ENCODE results near the gene UACA.

UACA gene

GRCh38 chr15:70799667-70800450 lies 36.5 kb upstream of the UACA start:
- peak; percentile 81 for ATAC-seq
- TF ChIP-seq ESRRG (CRISPR knock-in tag; IDR thresholded peaks at IDR 0.05): no peak
- no peak for TF ChIP-seq ZNF8 (CRISPR knock-in tag; IDR thresholded peaks at IDR 0.05)
- TF ChIP-seq ARNTL (CRISPR knock-in tag; IDR thresholded peaks at IDR 0.05; ENCODE audit: borderline replicate concordance, low read depth): no peak
- no peak for TF ChIP-seq CSDC2 (CRISPR knock-in tag; IDR thresholded peaks at IDR 0.05)
- no peak for TF ChIP-seq ZNF70 (CRISPR knock-in tag; IDR thresholded peaks at IDR 0.05)
- no peak for TF ChIP-seq GLIS3 (CRISPR knock-in tag; IDR thresholded peaks at IDR 0.05)
- no peak for TF ChIP-seq ZFP3 (CRISPR knock-in tag; IDR thresholded peaks at IDR 0.05)
- TF ChIP-seq TOX (CRISPR knock-in tag; IDR thresholded peaks at IDR 0.05; ENCODE audit: borderline replicate concordance): no peak
- TF ChIP-seq, protein P1, sequence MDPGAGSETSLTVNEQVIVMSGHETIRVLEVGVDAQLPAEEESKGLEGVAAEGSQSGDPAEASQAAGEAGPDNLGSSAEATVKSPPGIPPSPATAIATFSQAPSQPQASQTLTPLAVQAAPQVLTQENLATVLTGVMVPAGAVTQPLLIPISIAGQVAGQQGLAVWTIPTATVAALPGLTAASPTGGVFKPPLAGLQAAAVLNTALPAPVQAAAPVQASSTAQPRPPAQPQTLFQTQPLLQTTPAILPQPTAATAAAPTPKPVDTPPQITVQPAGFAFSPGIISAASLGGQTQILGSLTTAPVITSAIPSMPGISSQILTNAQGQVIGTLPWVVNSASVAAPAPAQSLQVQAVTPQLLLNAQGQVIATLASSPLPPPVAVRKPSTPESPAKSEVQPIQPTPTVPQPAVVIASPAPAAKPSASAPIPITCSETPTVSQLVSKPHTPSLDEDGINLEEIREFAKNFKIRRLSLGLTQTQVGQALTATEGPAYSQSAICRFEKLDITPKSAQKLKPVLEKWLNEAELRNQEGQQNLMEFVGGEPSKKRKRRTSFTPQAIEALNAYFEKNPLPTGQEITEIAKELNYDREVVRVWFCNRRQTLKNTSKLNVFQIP (CRISPR knock-in tag; IDR thresholded peaks at IDR 0.05; ENCODE audit: borderline replicate concordance, low read depth): no peak
- TF ChIP-seq CREB5 (CRISPR knock-in tag; IDR thresholded peaks at IDR 0.05; ENCODE audit: low read depth): no peak
- TF ChIP-seq SNAI2 (CRISPR knock-in tag; IDR thresholded peaks at IDR 0.05): no peak
- TF ChIP-seq BACH2 (CRISPR knock-in tag; IDR thresholded peaks at IDR 0.05; ENCODE audit: borderline replicate concordance): no peak
- no peak for TF ChIP-seq TCF4 (CRISPR knock-in tag; IDR thresholded peaks at IDR 0.05; ENCODE audit: borderline replicate concordance)
- TF ChIP-seq ZC3H10 (CRISPR knock-in tag; IDR thresholded peaks at IDR 0.05): no peak
- TF ChIP-seq CSRNP3 (CRISPR knock-in tag; IDR thresholded peaks at IDR 0.05): no peak
- no peak for TF ChIP-seq OSR1 (CRISPR knock-in tag; IDR thresholded peaks at IDR 0.05)
- no peak for TF ChIP-seq ZFP30 (CRISPR knock-in tag; IDR thresholded peaks at IDR 0.05)
- no peak for TF ChIP-seq ISL1 (CRISPR knock-in tag; IDR thresholded peaks at IDR 0.05)

DNA sequence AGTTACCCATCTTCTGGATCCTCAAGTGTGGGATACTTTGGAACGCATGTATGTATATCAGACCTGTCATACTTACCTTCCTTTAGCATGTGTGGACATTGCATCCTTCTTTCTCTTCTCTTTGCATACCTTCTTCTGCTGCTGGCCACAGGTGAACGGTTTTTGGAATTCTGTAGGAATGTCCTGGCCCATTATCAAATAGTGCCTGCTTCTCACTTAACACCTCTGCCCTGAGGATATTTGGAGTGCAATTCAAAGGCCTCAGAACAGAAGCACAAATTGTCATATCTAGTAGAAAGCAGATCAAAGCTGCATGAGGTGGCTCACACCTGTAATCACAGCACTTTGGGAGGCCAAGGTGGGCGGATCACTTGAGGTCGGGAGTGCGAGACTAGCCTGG lies 34.1 kb upstream of the UACA start:
- TF ChIP-seq ZFP3 (CRISPR knock-in tag; IDR thresholded peaks at IDR 0.05): no peak
- TF ChIP-seq ARNTL (CRISPR knock-in tag; IDR thresholded peaks at IDR 0.05; ENCODE audit: borderline replicate concordance, low read depth): no peak
- TF ChIP-seq ZNF565 (CRISPR knock-in tag; conservative IDR thresholded peaks at IDR 0.05; ENCODE audit: low read depth): no peak
- no peak for TF ChIP-seq CSRNP3 (CRISPR knock-in tag; IDR thresholded peaks at IDR 0.05)
- TF ChIP-seq SNAI2 (CRISPR knock-in tag; IDR thresholded peaks at IDR 0.05): no peak
- TF ChIP-seq ZNF8 (CRISPR knock-in tag; IDR thresholded peaks at IDR 0.05): no peak
- no peak for TF ChIP-seq ZNF70 (CRISPR knock-in tag; IDR thresholded peaks at IDR 0.05)
- no peak for TF ChIP-seq ISL1 (CRISPR knock-in tag; IDR thresholded peaks at IDR 0.05)
- TF ChIP-seq, protein P2, sequence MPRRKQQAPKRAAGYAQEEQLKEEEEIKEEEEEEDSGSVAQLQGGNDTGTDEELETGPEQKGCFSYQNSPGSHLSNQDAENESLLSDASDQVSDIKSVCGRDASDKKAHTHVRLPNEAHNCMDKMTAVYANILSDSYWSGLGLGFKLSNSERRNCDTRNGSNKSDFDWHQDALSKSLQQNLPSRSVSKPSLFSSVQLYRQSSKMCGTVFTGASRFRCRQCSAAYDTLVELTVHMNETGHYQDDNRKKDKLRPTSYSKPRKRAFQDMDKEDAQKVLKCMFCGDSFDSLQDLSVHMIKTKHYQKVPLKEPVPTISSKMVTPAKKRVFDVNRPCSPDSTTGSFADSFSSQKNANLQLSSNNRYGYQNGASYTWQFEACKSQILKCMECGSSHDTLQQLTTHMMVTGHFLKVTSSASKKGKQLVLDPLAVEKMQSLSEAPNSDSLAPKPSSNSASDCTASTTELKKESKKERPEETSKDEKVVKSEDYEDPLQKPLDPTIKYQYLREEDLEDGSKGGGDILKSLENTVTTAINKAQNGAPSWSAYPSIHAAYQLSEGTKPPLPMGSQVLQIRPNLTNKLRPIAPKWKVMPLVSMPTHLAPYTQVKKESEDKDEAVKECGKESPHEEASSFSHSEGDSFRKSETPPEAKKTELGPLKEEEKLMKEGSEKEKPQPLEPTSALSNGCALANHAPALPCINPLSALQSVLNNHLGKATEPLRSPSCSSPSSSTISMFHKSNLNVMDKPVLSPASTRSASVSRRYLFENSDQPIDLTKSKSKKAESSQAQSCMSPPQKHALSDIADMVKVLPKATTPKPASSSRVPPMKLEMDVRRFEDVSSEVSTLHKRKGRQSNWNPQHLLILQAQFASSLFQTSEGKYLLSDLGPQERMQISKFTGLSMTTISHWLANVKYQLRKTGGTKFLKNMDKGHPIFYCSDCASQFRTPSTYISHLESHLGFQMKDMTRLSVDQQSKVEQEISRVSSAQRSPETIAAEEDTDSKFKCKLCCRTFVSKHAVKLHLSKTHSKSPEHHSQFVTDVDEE (CRISPR knock-in tag; IDR thresholded peaks at IDR 0.05): no peak
- no peak for TF ChIP-seq PATZ1 (CRISPR knock-in tag; IDR thresholded peaks at IDR 0.05; ENCODE audit: borderline replicate concordance)
- no peak for TF ChIP-seq OSR1 (CRISPR knock-in tag; IDR thresholded peaks at IDR 0.05)
- no peak for TF ChIP-seq GLIS3 (CRISPR knock-in tag; IDR thresholded peaks at IDR 0.05)
- no peak for TF ChIP-seq TCF4 (CRISPR knock-in tag; IDR thresholded peaks at IDR 0.05; ENCODE audit: borderline replicate concordance)
- no peak for TF ChIP-seq ZFP30 (CRISPR knock-in tag; IDR thresholded peaks at IDR 0.05)
- no peak for TF ChIP-seq TOX (CRISPR knock-in tag; IDR thresholded peaks at IDR 0.05; ENCODE audit: borderline replicate concordance)
- TF ChIP-seq ZC3H10 (CRISPR knock-in tag; IDR thresholded peaks at IDR 0.05): no peak
- ATAC-seq: no peak

All from SK-N-SH treated with all-trans-retinoic acid at 6 μM for 48 hours (cell line).